IMR-90 (cell line): Measurements from ENCODE around the gene CELA1.

ENCODE experiments used
- BHLHE40 ChIP-seq: fragments of 150-350 bp; IDR thresholded peaks from 2 replicates; pipeline ENCODE4 v1.6.1; 2016; ENCODE audit warnings: mild to moderate bottlenecking, low read depth, low read length
- CEBPB ChIP-seq: IDR thresholded peaks from 2 replicates; pipeline ENCODE4 v1.6.1; 2012; ENCODE audit warnings: low read depth, low read length, improper control_type of control experiment
- CTCF ChIP-seq: conservative IDR thresholded peaks from 2 replicates; pipeline ENCODE4 v1.5.1; 2012; ENCODE audit warnings: mild to moderate bottlenecking, low read depth, low read length, improper control_type of control experiment
- ELK1 ChIP-seq: fragments of 150-350 bp; IDR thresholded peaks from 2 replicates; pipeline ENCODE4 v1.6.1; 2016; ENCODE audit warnings: low read depth, mild to moderate bottlenecking, low read length, moderate library complexity, borderline replicate concordance
- MAZ ChIP-seq: IDR thresholded peaks from 2 replicates; pipeline ENCODE4 v1.6.1; 2012; ENCODE audit warnings: low read depth, mild to moderate bottlenecking, low read length, improper control_type of control experiment, moderate library complexity, borderline replicate concordance
- POLR2A ChIP-seq: IDR thresholded peaks from 2 replicates; pipeline ENCODE4 v1.6.1; 2012; ENCODE audit warnings: mild to moderate bottlenecking, low read depth, low read length
- RAD21 ChIP-seq: IDR thresholded peaks from 2 replicates; pipeline ENCODE4 v1.6.1; 2012; ENCODE audit warnings: low read length, improper control_type of control experiment
- SMC3 ChIP-seq: fragments of 150-350 bp; IDR thresholded peaks from 2 replicates; pipeline ENCODE4 v1.6.1; 2016; ENCODE audit warnings: low read depth, mild to moderate bottlenecking, antibody characterized with exemption, low read length, moderate library complexity
- USF2 ChIP-seq: fragments of 150-350 bp; IDR thresholded peaks from 2 replicates; pipeline ENCODE4 v1.6.1; 2017; ENCODE audit warnings: mild to moderate bottlenecking, antibody characterized with exemption, low read length, low read depth

GRCh38 chr12:51295651-51296050 lies 50.8 kb downstream of the CELA1 start:
- TF ChIP-seq CTCF (no peak), CEBPB (no peak), POLR2A (no peak), ELK1 (no peak), BHLHE40 (no peak), SMC3 (no peak), RAD21 (no peak), USF2 (no peak), MAZ (no peak)
